Measurements from ENCODE around the gene KAT2B.

GRCh38 chr3:20197775-20198174 is 157.5 kb downstream of the KAT2B start:
- TF ChIP-seq CTCF (conservative IDR thresholded peaks at IDR 0.05 in 1 of 2, IDR thresholded peaks at IDR 0.05 in 1 of 2; ENCODE audit: extremely low read depth in 1 of 2, insufficient read depth in 1 of 2, low read depth in 1 of 2, low read length in 2 of 2), result no peak
- no peak for TF ChIP-seq EZH2 (IDR thresholded peaks at IDR 0.05; ENCODE audit: borderline replicate concordance, low read length)

Data from mammary epithelial cell (primary cell).